Immature natural killer cell (primary cell): Measurements from ENCODE around the gene GINS3. TPM values are rescaled to one million over a fixed set of nuclear protein-coding genes. Genes with fewer than 3 reads are reported as not detected.

Experiments
- DNase-seq, 3 donors: peaks; one replicate each; pipeline ENCODE4 v3.0.0; 2022; ENCODE audit warnings: mixed read lengths in 1 of 3
- H3K27ac Mint-ChIP-seq, 6 donors: one replicate each; pipeline ENCODE4 v1.8.0; 2020; ENCODE audit warnings: mixed read lengths in 6 of 6, mild to moderate bottlenecking in 5 of 6, inconsistent platforms in 4 of 6, moderate library complexity in 3 of 6
- H3K27me3 Mint-ChIP-seq, 3 donors: one replicate each; pipeline ENCODE4 v1.8.0; 2020 to 2021; ENCODE audit warnings: low read depth in 3 of 3, mild to moderate bottlenecking in 3 of 3, mixed read lengths in 3 of 3, moderate library complexity in 3 of 3, inconsistent platforms in 1 of 3
- H3K36me3 Mint-ChIP-seq, 3 donors: one replicate each; pipeline ENCODE4 v1.8.0; 2020; ENCODE audit warnings: mixed read lengths in 3 of 3, inconsistent platforms in 2 of 3, mild to moderate bottlenecking in 2 of 3
- H3K4me1 Mint-ChIP-seq, 2 donors: one replicate each; pipeline ENCODE4 v1.8.0; 2020; ENCODE audit warnings: inconsistent platforms in 2 of 2, mild to moderate bottlenecking in 2 of 2, mixed read lengths in 2 of 2, moderate library complexity in 1 of 2
- H3K4me3 Mint-ChIP-seq, 5 donors: one replicate each; pipeline ENCODE4 v1.8.0; 2020; ENCODE audit warnings: mild to moderate bottlenecking in 5 of 5, mixed read lengths in 5 of 5, inconsistent platforms in 3 of 5, moderate library complexity in 3 of 5
- H3K9me3 Mint-ChIP-seq, 6 donors: one replicate each; pipeline ENCODE4 v1.8.0; 2020; ENCODE audit warnings: mild to moderate bottlenecking in 6 of 6, mixed read lengths in 6 of 6, inconsistent platforms in 4 of 6, moderate library complexity in 3 of 6
- polyA plus RNA-seq, 3 donors: library from polyadenylated mRNA; unstranded; fragments of 300-500 nt; fragmentation: Illumina TruSeq; gene quantifications; one replicate each; pipeline ENCODE4 v1.2.3, GENCODE V29; 2021

GINS3 gene
- polyA plus RNA-seq = 1 to 10 TPM in 2 of 3 donors, not detected in 1; 2.5 to 4.2 TPM

DNA sequence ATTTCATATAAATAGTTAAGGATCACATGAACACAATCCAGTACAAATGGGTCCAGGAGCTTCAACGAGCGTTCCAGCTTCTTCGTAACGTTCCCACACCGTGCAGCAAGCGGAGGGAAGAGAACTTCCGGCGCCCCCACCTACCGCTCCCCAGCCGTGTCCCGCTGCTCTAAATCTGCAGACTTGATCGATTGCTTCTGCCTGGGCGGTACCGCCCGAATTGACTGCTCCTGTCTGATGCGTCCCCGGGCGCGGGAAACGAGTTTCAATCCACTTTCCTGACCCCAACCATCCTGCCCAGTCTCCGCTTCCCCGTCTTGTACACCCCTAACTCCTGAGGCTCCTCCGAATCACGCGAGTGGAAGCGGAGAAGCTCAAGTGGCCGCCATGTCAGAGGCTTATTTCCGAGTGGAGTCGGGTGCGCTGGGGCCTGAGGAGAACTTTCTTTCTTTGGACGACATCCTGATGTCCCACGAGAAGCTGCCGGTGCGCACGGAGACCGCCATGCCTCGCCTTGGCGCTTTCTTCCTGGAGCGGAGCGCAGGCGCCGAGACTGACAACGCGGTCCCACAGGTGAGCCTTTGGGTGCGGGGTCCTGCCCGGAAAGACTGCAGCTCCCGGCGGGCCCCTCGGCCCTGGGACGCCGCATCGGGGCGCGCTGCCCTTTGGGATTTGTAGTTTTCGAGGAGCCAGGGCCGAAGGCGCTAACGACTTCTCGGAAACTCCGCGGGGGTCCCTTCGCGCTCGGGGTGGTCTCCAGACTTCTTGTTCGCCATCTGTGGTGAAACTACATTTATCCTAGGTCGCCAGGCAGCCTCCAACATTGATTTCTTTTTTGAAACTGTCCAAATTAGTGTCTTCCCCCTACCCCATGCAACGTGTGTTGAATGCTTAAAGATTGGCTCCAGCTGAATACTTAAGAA lies at the start of gene GINS3:
Gene GINS3, plus strand, starts transcription at position 257 of the 923 bp plus-strand sequence. Its CDS starts 131 bp downstream, at position 388.
- H3K4me3 Mint-ChIP-seq = peak within 1 kb of the TSS; percentile 98 to 100 (median 99)
- no peaks in the 10 kb centered on the region for H3K36me3 Mint-ChIP-seq
- peaks cover 14 to 29% of the 10 kb centered on the region in 2 donors for H3K4me1 Mint-ChIP-seq
- H3K9me3 Mint-ChIP-seq = peaks cover 0 to 3% (median 0%) of the 10 kb centered on the region in 6 donors
- H3K27ac Mint-ChIP-seq = peak within 1 kb of the TSS; percentile 80 to 94 (median 91)
- peaks cover 0 to 4% (median 2%) of the 10 kb centered on the region in 3 donors for H3K27me3 Mint-ChIP-seq
- peak; percentile 72 to 76 (median 73) for DNase-seq

DNA sequence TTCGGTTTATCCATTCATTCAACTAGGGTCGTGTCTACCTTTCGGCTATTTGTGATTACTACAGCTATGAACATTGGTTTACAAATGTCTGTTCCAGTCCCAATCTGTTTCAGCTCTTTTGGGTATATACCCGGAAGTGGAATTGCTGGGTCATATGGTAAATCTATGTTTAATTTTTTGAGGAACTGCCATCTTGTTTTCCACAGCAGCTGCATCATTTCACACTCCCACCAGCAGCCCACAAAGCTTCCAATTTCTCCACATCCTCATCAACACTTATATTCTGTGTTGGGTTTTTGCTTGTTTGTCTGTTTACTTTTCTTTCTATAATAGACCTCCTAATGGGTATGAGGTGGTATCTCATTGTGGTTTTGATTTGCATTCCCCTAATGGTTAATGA lies 48.7 kb upstream of the GINS3 start:
- Mint-ChIP-seq H3K27me3 (peaks cover 3 to 12% (median 5%) of the 10 kb centered on the region in 3 donors), H3K4me1 (no peaks in the 10 kb centered on the region), H3K36me3 (no peaks in the 10 kb centered on the region), H3K27ac (no peak overlapping the region), H3K9me3 (no peaks in the 10 kb centered on the region), H3K4me3 (no peak overlapping the region)
- DNase-seq = no peak

DNA sequence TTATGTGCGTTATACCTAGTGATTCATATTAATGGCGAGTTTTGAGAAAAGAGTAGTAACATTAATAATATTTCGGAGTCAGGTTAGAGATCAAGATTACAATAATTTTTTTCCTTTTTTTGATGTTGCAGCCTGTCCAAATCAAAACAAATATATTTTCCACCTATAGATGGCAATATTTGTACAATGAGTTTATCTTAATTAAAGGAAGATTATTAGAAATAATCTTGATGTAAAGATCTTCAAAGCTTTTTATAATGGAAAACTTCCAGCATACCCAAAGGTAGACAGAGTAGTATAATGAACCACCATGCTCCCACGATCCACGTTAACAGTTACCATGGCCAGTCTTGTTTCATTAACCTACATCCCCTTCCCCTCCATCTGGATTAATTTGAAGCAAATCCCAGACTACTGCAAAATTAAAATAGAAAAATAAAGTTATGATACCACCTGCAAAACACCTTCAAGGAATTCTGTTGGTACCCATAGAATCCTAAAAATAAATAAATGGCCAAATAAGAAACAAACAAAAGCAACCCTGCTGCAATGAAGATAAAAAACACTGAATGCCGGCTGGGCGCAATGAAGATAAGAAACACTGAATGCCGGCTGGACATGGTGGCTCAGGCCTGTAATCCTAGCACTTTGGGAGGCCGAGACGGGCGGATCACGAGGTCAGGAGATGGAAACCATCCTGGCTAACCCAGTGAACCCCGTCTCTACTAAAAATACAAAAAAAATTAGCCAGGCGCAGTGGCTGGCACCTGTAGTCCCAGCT lies 46.5 kb upstream of the GINS3 start:
- Mint-ChIP-seq H3K4me3 (no peak overlapping the region), H3K9me3 (no peaks in the 10 kb centered on the region), H3K4me1 (no peaks in the 10 kb centered on the region), H3K27ac (no peak overlapping the region), H3K27me3 (peaks cover 5 to 23% (median 7%) of the 10 kb centered on the region in 3 donors), H3K36me3 (no peaks in the 10 kb centered on the region)
- no peak for DNase-seq

DNA sequence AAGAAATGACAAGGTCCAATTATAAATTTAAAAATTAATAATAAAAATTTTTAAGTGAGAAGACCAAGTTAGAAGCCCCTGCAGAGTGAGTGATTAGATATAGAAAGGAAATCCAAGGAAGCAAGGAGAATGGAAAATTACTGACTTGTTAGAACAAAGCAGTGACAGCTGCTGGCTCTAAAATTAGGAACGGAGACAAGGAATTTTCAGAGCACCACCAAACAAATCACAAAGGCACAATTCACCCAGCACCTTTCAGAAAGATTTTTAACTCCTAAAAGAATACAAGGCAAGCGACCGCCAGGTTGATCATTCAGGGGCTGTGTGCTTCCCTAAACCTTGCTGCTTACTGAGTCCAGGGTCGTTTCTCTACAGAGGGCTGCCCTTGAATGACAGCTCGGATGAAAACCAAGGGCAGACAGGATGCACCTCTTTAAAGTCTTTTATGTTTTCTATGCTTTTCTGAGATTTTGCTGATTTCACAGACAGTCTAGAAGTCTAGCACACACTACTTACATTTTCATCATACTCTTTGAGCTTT lies 45.4 kb upstream of the GINS3 start:
- H3K27me3 Mint-ChIP-seq = peaks cover 7 to 25% (median 10%) of the 10 kb centered on the region in 3 donors

DNA sequence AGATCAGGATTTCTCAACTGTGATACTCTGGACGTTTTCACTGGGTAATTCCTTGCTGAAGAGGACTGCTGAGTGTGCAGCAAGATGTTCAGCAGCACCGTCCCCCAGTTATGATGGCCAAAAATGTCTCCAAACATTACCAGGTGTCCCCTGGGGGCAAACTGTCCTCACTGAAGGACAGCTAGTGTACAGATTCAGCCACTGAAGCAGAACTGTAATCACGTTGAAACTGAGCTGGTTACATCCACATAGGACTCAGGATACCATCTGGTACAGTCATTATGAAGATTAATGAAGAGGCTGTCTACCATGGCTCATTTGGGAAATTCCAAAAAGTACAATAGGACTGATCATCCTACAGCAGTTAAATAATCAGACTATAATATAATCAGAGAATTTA lies 43.3 kb upstream of the GINS3 start:
- H3K27me3 Mint-ChIP-seq = peaks cover 6 to 24% (median 10%) of the 10 kb centered on the region in 3 donors
- H3K27ac Mint-ChIP-seq = no peak overlapping the region
- no peaks in the 10 kb centered on the region for H3K36me3 Mint-ChIP-seq
- H3K4me1 Mint-ChIP-seq = no peaks in the 10 kb centered on the region
- no peak for DNase-seq
- H3K4me3 Mint-ChIP-seq = no peak overlapping the region
- peaks cover 0 to 14% (median 1%) of the 10 kb centered on the region in 6 donors for H3K9me3 Mint-ChIP-seq

More for the DNA sequence above, 45.4 kb upstream of the GINS3 start:
- no peak overlapping the region for H3K4me3 Mint-ChIP-seq
- no peaks in the 10 kb centered on the region for H3K4me1 Mint-ChIP-seq
- H3K9me3 Mint-ChIP-seq = peaks cover 0 to 4% (median 0%) of the 10 kb centered on the region in 6 donors
- H3K27ac Mint-ChIP-seq = no peak overlapping the region
- no peaks in the 10 kb centered on the region for H3K36me3 Mint-ChIP-seq
- DNase-seq = no peak

DNA sequence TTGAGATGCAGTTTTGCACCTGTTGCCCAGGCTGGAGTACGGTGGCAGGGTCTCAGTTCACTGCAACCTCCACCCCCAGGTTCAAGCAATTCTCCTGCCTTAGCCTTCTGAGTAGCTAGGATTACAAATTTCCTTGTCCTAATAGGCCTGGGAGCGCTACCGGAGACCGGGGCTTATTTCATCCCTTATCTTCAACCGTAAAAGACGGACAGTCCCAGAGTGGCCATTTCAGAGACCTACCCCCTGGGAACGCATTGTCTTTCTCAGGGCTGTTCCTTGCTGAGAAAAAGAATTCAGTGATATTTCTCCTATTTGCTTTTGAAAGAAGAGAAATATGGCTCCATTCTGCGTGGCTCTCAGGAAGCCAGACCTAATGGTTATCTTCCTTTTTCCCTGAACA lies 39.6 kb upstream of the GINS3 start:
- no peaks in the 10 kb centered on the region for H3K36me3 Mint-ChIP-seq
- no peak overlapping the region for H3K27ac Mint-ChIP-seq
- no peak for DNase-seq
- peaks cover 0 to 14% (median 1%) of the 10 kb centered on the region in 6 donors for H3K9me3 Mint-ChIP-seq
- H3K4me3 Mint-ChIP-seq = no peak overlapping the region
- no peaks in the 10 kb centered on the region for H3K4me1 Mint-ChIP-seq
- peaks cover 8 to 18% (median 12%) of the 10 kb centered on the region in 3 donors for H3K27me3 Mint-ChIP-seq

DNA sequence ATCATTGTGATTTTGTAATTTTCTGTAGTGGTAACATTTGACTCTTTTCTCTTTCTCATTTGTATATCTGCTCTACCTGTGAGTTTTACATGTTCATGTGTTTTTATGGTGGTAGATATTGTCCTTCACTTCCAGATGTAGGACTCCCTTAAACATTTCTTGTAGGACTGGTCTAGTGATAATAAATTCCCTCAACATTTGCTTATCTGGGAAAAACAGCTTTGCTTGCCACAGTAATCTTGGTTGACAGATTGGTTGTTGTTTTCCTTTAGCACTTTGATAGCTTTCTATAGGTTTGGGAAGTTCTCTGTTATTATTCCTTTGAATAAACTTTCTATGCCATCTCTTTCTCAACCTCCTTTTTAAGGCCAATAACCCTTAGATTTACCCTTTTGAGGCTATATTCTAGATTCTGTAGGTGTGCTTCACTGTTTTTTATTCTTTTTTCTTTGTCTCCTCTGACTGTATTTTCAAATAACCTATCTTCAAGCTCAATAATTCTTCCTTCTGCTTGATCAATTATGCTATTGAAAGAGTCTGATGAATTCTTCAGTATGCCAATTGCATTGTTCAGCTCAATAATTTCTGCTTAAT lies 32.1 kb upstream of the GINS3 start:
- no peaks in the 10 kb centered on the region for H3K4me1 Mint-ChIP-seq
- no peak overlapping the region for H3K27ac Mint-ChIP-seq
- peaks cover 15 to 21% (median 18%) of the 10 kb centered on the region in 6 donors for H3K9me3 Mint-ChIP-seq
- peaks cover 3 to 10% (median 9%) of the 10 kb centered on the region in 3 donors for H3K27me3 Mint-ChIP-seq
- peaks cover 0 to 4% (median 3%) of the 10 kb centered on the region in 3 donors for H3K36me3 Mint-ChIP-seq
- no peak overlapping the region for H3K4me3 Mint-ChIP-seq
- DNase-seq = no peak

DNA sequence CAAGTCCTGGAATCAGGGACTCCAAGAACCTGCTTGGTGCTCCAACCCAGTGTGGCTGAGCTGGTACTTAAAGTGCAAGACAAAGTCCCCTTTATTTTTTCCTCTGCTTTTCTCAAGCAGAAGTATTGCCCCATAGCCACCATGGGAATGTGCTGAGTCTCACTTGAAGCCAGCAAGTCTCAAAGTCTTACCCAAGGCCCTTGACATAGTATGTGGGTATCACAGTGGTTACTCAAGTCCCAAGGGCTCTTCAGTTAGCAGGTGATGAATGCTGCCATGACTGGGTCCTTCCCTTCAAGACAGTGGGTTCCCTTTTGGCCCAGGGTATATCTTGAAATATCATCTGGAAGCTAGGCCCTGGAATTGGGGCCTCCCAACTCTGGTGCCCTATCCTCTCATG lies 30.5 kb upstream of the GINS3 start:
- Mint-ChIP-seq H3K27ac (no peak overlapping the region), H3K27me3 (peaks cover 2 to 7% (median 6%) of the 10 kb centered on the region in 3 donors)

DNA sequence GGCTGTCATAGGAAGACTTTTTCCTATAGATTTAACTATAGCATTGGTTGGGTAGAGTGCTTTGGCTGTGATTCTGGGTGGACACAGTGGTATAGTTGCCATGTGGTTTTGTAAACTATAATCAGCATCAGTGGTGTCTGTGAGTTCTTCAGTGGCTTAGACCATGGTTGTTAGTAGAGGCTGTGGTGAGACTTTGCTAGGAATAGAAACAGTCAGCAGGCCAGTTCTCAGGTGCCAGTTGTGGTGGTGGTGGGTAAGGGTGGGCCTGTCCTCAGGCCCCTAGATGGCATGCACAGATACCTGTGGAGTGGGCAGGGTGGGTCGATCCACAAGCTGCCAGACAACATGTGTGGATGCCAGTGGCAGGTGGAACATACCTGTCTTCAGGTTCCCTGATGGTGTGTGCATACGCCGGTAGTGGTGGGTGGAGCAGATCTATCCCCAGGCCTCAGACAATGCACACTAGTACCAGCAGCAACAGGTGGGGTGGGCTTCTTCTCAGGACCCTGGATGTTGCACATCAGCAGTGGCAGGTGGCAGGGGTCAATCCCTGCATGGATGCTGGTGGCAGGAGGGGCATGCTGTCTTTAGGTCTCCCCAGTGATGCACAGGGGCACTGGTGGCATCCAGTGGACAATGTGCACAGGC lies 28.4 kb upstream of the GINS3 start:
- Mint-ChIP-seq H3K4me3 (no peak overlapping the region), H3K4me1 (no peaks in the 10 kb centered on the region), H3K36me3 (peaks cover 0 to 4% (median 3%) of the 10 kb centered on the region in 3 donors), H3K9me3 (peaks cover 9 to 20% (median 15%) of the 10 kb centered on the region in 6 donors), H3K27ac (no peak overlapping the region), H3K27me3 (peaks cover 2 to 9% (median 4%) of the 10 kb centered on the region in 3 donors)
- no peak for DNase-seq

More for the DNA sequence above, 30.5 kb upstream of the GINS3 start:
- DNase-seq = no peak
- Mint-ChIP-seq H3K9me3 (peaks cover 14 to 20% (median 16%) of the 10 kb centered on the region in 6 donors), H3K4me3 (no peak overlapping the region), H3K4me1 (no peaks in the 10 kb centered on the region), H3K36me3 (peaks cover 0 to 4% (median 3%) of the 10 kb centered on the region in 3 donors)

DNA sequence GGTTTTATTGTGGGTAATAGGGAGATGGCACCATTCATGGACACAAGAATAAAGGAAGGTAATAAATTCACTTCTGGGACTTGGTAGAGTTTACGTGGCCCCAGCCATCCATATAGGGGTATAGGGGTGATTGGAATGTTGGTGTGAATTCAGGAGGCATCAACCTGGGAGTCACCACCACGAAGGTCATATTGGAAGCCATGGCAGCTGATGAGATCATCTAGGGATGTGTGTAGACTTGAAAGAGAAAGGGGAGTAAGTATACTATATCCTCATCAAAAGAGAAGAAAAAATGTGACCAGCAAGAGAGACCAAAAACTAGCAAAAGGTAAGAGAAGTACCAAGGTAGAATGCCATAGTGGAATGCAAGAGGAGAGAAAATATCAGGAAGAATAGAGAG lies 26.6 kb upstream of the GINS3 start:
- Mint-ChIP-seq H3K27ac (no peak overlapping the region), H3K4me1 (no peaks in the 10 kb centered on the region), H3K27me3 (peaks cover 0 to 12% (median 4%) of the 10 kb centered on the region in 3 donors), H3K4me3 (no peak overlapping the region), H3K9me3 (peaks cover 0 to 6% (median 2%) of the 10 kb centered on the region in 6 donors), H3K36me3 (no peaks in the 10 kb centered on the region)
- DNase-seq = no peak

DNA sequence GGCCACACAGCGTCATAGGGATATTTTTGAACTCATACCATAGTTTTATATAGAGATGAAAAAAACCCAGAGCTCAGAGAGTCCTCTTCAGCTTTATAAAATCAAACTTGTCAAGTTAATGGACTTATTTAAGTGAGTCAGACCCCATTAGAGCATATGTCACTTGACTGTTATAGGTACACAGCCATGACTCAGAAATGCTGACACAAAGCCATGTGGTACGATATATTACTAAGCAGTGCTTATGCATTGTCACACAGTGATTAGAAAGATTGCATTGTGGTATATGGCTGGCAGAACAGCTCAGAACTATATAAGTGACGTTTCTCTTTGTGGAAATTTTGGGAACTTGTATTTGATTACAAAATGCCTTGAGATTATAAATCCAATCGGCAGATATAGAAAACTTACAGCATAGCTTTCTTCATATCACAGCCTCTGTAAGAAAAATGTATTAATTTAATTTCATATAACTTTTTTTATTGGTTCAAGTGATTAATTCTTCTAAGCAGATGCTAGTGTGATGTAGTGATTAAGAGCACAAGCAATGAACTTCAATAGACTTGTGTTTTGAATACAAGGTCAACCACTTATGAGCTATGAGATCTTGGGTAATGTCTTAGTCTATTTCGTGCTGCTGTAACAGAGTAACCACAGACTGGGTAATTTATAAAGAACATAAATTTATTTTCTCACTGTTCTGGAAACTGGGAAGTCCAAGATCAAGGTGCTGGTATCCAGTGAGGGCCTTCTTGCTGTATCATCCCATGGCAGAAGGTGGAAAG lies 25.8 kb upstream of the GINS3 start:
- Mint-ChIP-seq H3K36me3 (no peaks in the 10 kb centered on the region), H3K27me3 (peaks cover 0 to 12% (median 4%) of the 10 kb centered on the region in 3 donors), H3K27ac (no peak overlapping the region), H3K4me3 (no peak overlapping the region), H3K4me1 (no peaks in the 10 kb centered on the region), H3K9me3 (no peaks in the 10 kb centered on the region)
- DNase-seq = no peak

DNA sequence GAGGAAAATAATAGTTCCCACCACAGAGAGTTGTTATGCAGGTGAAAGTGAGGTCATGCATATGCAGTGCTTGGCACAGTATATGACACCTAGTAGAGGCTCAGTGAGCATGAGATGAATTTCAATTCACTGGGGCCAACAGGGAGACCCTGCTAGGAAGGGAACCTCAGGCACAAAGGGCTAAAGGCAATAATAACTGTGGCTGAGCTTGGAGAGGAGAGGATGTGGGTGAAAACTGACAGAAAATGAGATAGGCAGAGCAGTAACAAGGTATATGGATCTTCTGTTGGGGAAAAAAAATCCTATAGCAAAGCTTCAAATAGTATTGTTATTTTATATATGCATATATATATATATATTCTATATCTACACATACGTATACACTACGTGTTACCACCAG lies 25.0 kb upstream of the GINS3 start:
- H3K36me3 Mint-ChIP-seq = no peaks in the 10 kb centered on the region
- no peaks in the 10 kb centered on the region for H3K9me3 Mint-ChIP-seq
- no peaks in the 10 kb centered on the region for H3K4me1 Mint-ChIP-seq
- no peak overlapping the region for H3K4me3 Mint-ChIP-seq
- DNase-seq = no peak
- H3K27me3 Mint-ChIP-seq = peaks cover 0 to 12% (median 4%) of the 10 kb centered on the region in 3 donors
- H3K27ac Mint-ChIP-seq = no peak overlapping the region
